Measurements from ENCODE around the gene TSPAN5. TPM values are rescaled to one million over a fixed set of nuclear protein-coding genes. Genes with fewer than 3 reads are reported as not detected.

TSPAN5 gene
- total RNA-seq, 4 donors from 2014 or later: 2.1 to 5.8 (median 3.8) TPM

DNA sequence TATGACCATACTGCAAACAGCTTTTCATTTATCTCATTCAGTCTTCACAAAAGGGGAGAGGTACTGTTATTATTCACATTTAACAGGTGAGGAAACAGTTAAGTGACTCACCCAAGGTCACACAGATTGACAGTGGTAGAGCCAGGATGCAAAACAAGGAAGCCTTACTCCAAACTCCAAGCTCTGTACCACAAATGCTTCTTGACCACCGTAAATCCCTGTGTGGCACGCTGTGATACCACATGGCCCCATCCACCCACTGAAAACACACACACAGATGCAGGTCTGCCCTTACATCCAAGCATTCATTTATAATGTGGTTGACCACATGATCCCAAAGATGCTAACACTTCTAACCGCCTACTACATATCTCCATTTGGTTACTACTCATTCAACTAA, 129.5 kb downstream of the TSPAN5 start:
- Histone ChIP-seq H3K9me3 (no peaks in the 10 kb centered on the region), H3K4me3 (no peak overlapping the region), H3K27ac (no peak overlapping the region), H3K4me1 (no peaks in the 10 kb centered on the region), H3K36me3 (no peaks in the 10 kb centered on the region), H3K27me3 (no peaks in the 10 kb centered on the region)
- TF ChIP-seq, protein P1, sequence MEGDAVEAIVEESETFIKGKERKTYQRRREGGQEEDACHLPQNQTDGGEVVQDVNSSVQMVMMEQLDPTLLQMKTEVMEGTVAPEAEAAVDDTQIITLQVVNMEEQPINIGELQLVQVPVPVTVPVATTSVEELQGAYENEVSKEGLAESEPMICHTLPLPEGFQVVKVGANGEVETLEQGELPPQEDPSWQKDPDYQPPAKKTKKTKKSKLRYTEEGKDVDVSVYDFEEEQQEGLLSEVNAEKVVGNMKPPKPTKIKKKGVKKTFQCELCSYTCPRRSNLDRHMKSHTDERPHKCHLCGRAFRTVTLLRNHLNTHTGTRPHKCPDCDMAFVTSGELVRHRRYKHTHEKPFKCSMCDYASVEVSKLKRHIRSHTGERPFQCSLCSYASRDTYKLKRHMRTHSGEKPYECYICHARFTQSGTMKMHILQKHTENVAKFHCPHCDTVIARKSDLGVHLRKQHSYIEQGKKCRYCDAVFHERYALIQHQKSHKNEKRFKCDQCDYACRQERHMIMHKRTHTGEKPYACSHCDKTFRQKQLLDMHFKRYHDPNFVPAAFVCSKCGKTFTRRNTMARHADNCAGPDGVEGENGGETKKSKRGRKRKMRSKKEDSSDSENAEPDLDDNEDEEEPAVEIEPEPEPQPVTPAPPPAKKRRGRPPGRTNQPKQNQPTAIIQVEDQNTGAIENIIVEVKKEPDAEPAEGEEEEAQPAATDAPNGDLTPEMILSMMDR (IDR thresholded peaks at IDR 0.05): no peak
- no peak for TF ChIP-seq POLR2A (IDR thresholded peaks at IDR 0.05)
- DNase-seq: no peak

DNA sequence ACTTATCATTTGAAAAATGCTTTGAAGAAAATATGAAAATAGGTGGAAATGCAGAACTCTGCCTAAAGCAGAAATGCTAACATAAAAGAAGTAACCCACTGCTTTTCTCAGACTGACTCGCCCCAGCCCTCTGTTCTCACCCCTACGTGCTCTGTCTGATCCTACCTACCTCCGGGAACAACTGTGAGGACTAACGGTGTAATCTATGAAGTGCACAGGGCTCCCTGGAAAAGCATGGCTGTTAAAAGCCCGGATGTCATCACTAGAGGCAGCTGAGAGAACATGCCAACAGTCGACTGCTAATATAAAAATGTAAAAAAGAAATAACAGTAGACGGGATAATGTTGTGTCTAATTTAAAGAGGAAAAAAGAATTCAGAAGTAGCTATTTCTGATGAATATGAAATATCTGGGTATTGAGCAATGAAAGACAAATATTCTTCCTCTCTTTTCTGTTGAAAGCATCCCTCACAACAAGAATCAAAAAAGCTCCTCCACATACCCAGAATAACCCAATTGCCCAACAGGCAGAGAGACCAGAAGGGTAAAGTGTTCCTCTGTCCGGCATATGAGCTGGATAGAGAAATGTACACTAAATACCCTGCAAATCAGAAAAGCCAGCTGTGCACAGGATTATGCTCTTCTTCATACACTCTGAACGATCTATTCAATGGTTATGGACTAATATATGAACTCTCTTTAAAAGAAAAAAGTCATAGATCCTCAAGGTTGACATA, 130.7 kb downstream of the TSPAN5 start:
- no peak for DNase-seq
- Histone ChIP-seq H3K9me3 (no peaks in the 10 kb centered on the region), H3K4me1 (no peaks in the 10 kb centered on the region), H3K27ac (no peak overlapping the region), H3K36me3 (no peaks in the 10 kb centered on the region), H3K4me3 (no peak overlapping the region), H3K27me3 (no peaks in the 10 kb centered on the region)
- TF ChIP-seq, protein P1 (IDR thresholded peaks at IDR 0.05): no peak
- TF ChIP-seq POLR2A (IDR thresholded peaks at IDR 0.05): no peak

DNA sequence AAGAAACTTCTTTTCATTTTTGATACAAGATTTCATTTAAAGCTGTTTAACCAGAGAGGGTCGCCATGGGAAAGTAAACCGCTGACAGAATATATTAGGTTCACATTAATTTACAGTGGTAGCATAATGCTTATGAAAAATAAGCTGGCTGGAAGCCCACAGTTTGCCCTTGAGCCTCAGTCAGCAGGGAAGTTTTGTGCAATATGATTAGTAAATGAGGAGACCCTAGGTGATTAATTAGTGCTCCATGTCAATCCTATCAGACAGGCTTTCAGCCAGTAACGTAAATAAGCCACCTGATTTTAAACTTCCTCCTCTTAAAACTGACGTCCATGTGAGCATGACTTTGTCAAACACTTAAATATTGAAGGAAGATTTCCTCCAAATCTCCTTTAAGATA, 134.2 kb downstream of the TSPAN5 start:
- DNase-seq: no peak
- TF ChIP-seq POLR2A (IDR thresholded peaks at IDR 0.05): no peak
- TF ChIP-seq, protein P1 (IDR thresholded peaks at IDR 0.05): no peak
- no peak overlapping the region for H3K4me3 ChIP-seq
- no peaks in the 10 kb centered on the region for H3K36me3 ChIP-seq
- no peak overlapping the region for H3K27ac ChIP-seq
- no peaks in the 10 kb centered on the region for H3K27me3 ChIP-seq
- no peaks in the 10 kb centered on the region for H3K9me3 ChIP-seq
- H3K4me1 ChIP-seq: no peaks in the 10 kb centered on the region

DNA sequence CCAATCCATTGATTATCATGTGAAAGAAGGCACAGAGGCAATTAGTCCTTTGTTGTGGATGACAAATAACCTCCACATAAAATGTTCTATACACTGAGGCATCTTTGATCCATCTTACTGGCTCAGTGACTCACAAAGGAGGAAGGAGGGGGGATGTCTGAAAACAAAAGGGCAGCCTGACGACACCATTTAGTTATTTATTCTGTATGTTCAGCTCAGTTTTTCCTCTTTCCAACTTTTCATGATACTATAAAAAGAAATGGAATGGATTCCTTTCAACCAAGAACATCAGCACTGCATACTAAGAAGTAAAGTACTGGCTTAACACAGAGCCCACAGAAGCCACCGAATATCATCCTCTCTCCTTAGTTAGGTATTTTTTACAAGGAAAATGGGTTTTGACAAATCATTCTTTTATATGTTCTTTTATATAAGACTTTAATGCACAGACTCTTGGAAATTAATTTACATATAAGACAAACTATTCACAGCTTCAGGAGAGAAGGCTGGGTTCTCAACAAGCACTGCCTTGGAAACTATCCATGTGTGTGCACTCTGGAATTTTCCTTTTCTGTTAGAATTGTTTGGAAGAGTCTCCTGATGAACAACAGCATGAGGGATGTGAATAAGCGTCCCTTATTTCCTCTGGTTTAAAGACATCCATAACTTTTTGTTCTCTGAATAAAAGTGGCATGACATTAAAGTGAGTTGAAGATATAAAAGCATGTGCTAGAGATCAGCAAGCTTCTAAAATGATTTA, 135.6 kb downstream of the TSPAN5 start:
- TF ChIP-seq, protein P1 (IDR thresholded peaks at IDR 0.05): no peak
- TF ChIP-seq POLR2A (IDR thresholded peaks at IDR 0.05): no peak
- Histone ChIP-seq H3K27ac (peak overlapping the region in 1 of 4 donors; percentile 22), H3K4me1 (no peaks in the 10 kb centered on the region), H3K9me3 (no peaks in the 10 kb centered on the region), H3K4me3 (no peak overlapping the region), H3K27me3 (no peaks in the 10 kb centered on the region), H3K36me3 (no peaks in the 10 kb centered on the region)
- no peak for DNase-seq

DNA sequence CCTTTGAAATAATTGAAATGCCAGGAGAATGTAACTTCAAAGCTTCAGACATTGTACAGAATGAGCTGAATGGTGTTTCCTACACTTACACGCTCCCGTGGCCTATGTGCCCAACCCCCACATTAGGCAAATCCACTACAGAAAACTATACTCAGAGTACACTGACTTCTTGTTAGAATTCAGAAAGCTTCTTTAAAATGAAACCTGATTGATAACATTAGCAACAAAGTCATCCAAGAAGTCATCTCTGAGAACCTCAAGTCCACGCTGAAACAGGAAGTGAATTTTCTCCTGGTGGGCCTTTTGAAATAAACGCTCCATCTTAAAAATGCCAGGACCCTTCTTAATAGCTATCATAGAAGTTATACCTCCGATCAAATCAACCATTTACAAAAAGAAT, 136.3 kb downstream of the TSPAN5 start:
- Histone ChIP-seq H3K4me1 (no peaks in the 10 kb centered on the region), H3K27ac (no peak overlapping the region), H3K27me3 (no peaks in the 10 kb centered on the region), H3K36me3 (no peaks in the 10 kb centered on the region), H3K9me3 (no peaks in the 10 kb centered on the region), H3K4me3 (no peak overlapping the region)
- no peak for DNase-seq
- no peak for TF ChIP-seq POLR2A (IDR thresholded peaks at IDR 0.05)

DNA sequence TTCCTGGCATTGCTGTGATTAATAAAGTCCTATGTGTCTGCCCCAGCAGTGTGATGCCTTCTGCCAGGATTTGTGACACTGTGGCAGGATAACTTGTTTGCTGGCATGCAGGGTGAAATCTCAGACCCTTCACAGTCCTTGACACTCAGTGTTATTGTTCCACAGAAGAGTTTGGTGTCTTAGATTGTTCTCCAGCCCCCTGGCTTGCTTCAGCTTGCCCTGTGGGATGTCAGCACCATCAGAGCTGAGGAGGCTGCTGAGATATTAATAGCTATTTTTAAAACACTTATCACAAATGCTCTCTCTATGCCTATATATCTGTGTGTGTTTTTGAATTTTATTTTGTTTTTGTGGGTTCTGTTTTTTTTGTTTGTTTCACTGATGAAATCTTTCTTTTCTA, 136.9 kb downstream of the TSPAN5 start:
- H3K4me3 ChIP-seq: no peak overlapping the region
- H3K4me1 ChIP-seq: no peaks in the 10 kb centered on the region
- H3K9me3 ChIP-seq: no peaks in the 10 kb centered on the region
- H3K27me3 ChIP-seq: no peaks in the 10 kb centered on the region
- DNase-seq: no peak
- H3K27ac ChIP-seq: no peak overlapping the region
- TF ChIP-seq POLR2A (IDR thresholded peaks at IDR 0.05): no peak
- TF ChIP-seq, protein P1 (IDR thresholded peaks at IDR 0.05): no peak
- H3K36me3 ChIP-seq: no peaks in the 10 kb centered on the region
